K562 (cell line): ENCODE measurements around the gene PIGM.

Experiments
- CBX8 ChIP-seq: fragments of 200-600 bp; sonication (generic); IDR thresholded peaks from 2 replicates; pipeline ENCODE4 v1.6.1; 2012; ENCODE audit warnings: borderline replicate concordance, mixed run types, low read depth, mild to moderate bottlenecking, moderate library complexity, mixed read lengths, low read length, control low read depth, inconsistent platforms; ENCODE audit not compliant: poor library complexity, severe bottlenecking; ENCODE audit errors: extremely low read depth
- CC2D1A ChIP-seq: fragments of 450-650 bp; IDR thresholded peaks from 2 replicates; pipeline ENCODE4 v1.6.1; 2017; ENCODE audit warnings: mild to moderate bottlenecking
- CTCF ChIP-seq, 3 experiments: IDR thresholded peaks in 2 of 3; conservative IDR thresholded peaks in 1 of 3; 2 replicates each; pipeline ENCODE4 v1.5.1; 2011 to 2012; ENCODE audit warnings: low read length in 3 of 3, mild to moderate bottlenecking in 3 of 3, control low read depth in 2 of 3, improper control_type of control experiment in 1 of 3, inconsistent platforms in 1 of 3, low read depth in 1 of 3, mixed read lengths in 1 of 3, moderate library complexity in 1 of 3; ENCODE audit not compliant: insufficient read depth in 2 of 3
- E4F1 ChIP-seq: fragments of 250-450 bp; sonication (Bioruptor Pico); IDR thresholded peaks from 2 replicates; pipeline ENCODE4 v1.5.0; 2021; ENCODE audit warnings: mild to moderate bottlenecking, borderline replicate concordance
- ELF1 ChIP-seq: fragments of 200-800 bp; sonication (Bioruptor generic); IDR thresholded peaks from 2 replicates; pipeline ENCODE4 v1.6.1; 2016; ENCODE audit warnings: missing genetic modification characterization, missing compliant biosample characterization
- POLR2A ChIP-seq: fragments of 450-650 bp; conservative IDR thresholded peaks from 2 replicates; pipeline ENCODE4 v1.6.1; 2016
- SRF ChIP-seq, 2 experiments: fragments of 250-450, 450-650 bp in 1 of 2; sonication (Bioruptor Pico) in 1 of 2; sonication (generic) in 1 of 2; formaldehyde crosslinking; IDR thresholded peaks; 2 replicates each; pipeline versions ENCODE4 v1.5.0 to v1.5.1; 2020 to 2022; ENCODE audit warnings: mild to moderate bottlenecking in 1 of 2, missing genetic modification reagents in 1 of 2

GRCh38 chr1:159996653-159997052, 35.1 kb downstream of the PIGM start:
- TF ChIP-seq CTCF (IDR thresholded peaks at IDR 0.05 in 2 of 3, conservative IDR thresholded peaks at IDR 0.05 in 1 of 3; ENCODE audit: insufficient read depth in 2 of 3, low read depth in 1 of 3, low read length in 3 of 3) (no peak), POLR2A (no peak), E4F1 (no peak), CBX8 (no peak), SRF (CRISPR knock-in tag; IDR thresholded peaks at IDR 0.05) (no peak), ELF1 (tag) (no peak), CC2D1A (no peak)
